ENCODE data around the gene DEFB129.

The DEFB129 gene

GRCh38 chr20:257419-257818 lies 30.4 kb downstream of the DEFB129 start, which contains the start of gene DEFB132:
Gene DEFB132, plus strand, starts transcription at chr20:257724. Its CDS starts 55 bp downstream, at chr20:257779.
- DNase-seq, result no peak

GRCh38 chr20:258269-258858 lies 31.3 kb downstream of the DEFB129 start:
- DNase-seq, result no peak

DNA sequence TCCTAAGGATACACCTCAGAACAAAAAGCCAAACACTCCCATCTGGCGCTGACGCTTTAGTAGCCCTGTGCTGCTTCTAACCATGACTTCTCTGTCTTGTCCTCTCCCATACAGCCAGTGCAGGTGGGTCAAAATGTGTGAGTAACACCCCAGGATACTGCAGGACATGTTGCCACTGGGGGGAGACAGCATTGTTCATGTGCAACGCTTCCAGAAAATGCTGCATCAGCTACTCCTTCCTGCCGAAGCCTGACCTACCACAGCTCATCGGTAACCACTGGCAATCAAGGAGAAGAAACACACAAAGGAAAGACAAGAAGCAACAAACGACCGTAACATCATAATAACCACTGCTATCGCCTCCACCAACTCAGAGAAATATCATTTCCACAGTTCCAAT lies 31.9 kb downstream of the DEFB129 start:
- no peak for DNase-seq

GRCh38 chr20:259981-260380 lies 32.9 kb downstream of the DEFB129 start:
- DNase-seq, result no peak

DNA sequence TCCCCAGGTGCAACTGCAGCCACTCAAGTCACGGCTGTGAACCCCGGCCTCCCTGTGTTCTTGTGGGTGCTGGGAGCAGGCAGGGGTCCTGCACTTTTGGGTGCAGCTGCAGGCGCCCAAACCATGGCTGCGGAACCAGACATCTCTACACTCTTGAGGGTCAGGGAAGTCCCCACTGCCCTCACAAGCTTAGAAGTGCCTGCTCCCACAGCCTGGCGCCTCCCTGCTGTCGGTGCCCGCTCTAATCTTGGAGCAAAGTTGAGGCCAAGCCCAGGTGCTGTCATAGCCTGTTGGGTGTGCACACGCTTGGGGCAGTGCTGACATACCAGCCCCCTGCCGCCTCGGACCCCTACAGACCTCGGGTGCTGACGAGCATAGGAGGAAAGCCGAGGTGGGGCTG lies 36.6 kb downstream of the DEFB129 start:
- no peak for DNase-seq

DNA sequence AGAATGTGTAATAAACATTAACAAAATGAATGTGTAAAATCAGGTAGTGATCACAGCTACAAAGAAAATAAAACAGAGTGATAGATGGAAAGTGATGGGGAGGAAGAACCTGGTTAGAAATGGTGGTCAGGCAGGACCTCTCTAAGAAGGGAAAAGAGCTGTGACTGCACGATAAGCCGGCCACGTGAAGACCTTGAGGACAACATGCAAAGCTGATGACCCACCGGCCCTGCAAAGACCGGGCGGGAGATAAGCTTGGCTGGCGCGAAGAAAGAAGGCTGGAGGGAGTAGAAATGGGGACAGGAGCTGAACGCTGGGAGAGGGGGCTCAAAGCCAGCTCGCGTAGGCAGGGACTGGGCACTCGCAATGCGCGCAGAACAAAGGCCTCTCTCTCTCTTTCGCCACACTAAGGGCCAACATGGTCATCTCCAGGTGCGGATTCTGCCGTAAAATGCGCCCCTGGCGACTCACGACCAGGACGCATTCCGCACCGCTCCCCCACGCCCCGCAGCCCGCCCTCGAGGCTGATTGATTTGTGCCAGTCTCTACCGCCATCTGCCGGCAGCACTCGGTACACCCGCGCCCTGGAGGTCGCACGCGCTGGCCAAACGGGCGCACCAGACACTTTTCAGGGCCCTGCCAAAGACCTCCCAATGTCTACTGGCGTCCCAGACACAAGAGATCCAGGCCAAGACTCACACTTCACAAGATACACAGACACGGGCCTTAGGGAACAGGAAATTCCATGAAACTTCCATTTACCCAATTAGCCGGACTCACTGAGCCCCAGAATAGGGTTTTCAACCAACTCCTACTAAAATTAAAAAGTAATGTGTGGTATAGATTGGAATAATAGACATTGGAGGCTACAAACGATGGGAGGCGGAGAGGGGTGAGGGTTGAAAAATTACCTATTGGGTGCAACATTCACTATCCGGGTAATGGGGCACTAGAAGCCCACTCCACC lies 39.8 kb downstream of the DEFB129 start:
- peak; percentile 31 for DNase-seq

GRCh38 chr20:270517-270916 lies 43.5 kb downstream of the DEFB129 start:
- no peak for DNase-seq

- DNase-seq, result no peak
Observed at GRCh38 chr20:271069-271468, 44.0 kb downstream of the DEFB129 start.

DNA sequence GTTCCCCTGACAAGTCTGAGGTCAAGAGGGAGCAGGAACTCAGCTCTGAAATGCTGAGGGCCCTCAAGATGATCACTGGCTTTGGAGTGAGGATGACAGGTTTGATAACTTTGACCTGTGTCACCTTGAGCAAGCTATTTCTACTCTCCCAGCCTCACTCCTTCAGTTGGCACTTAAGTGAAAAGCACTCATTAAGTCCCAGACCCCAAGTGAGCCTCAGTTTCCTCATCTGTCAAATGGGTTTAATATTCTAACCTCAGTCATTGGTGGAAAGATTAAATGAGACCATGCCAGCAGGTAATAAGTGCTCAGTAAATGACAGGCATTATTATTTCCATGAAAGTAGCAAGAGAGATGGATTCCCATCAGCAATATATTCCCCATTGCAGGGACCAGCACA lies 44.5 kb downstream of the DEFB129 start:
- DNase-seq, result no peak

DNA sequence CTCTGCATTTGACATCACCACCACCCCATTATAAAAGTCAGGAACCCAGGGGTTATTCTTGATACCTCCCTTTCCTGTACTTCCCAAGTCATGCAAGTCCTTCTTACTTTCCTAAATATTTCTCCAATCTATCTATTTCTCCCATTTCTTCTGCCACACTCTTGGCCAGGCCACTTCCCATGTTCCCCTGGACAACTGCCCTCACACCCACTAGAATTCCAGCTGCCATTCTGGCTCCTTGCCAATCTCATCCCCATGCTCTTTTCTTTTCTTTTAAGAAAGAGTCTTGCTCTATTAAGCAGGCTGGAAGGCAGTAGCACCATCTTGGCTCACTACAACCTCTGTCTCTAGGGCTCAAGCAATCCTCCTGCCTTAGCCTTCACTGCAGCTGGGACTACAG lies 45.7 kb downstream of the DEFB129 start:
- DNase-seq, result no peak

- no peak for DNase-seq
Observed at GRCh38 chr20:273884-274283, 46.8 kb downstream of the DEFB129 start.

- DNase-seq, result no peak
Observed at GRCh38 chr20:275791-276190, 48.7 kb downstream of the DEFB129 start.

GRCh38 chr20:276620-277495 lies 49.8 kb downstream of the DEFB129 start:
- DNase-seq, result no peak

DNA sequence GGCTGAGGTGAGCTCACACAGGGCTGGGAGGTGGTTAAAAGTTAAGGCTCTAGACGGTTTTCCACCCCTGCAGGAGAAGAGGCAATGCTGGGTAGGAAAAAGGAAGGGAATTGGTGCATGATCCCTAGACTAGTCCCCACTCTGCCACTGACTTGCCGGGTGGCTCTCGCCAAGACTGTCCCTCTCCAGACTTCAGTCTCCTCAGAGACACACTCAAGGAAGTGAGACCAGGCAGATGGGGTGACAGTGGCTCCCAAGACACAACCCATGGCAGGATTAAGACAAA lies 50.4 kb downstream of the DEFB129 start:
- DNase-seq, result no peak

DNA sequence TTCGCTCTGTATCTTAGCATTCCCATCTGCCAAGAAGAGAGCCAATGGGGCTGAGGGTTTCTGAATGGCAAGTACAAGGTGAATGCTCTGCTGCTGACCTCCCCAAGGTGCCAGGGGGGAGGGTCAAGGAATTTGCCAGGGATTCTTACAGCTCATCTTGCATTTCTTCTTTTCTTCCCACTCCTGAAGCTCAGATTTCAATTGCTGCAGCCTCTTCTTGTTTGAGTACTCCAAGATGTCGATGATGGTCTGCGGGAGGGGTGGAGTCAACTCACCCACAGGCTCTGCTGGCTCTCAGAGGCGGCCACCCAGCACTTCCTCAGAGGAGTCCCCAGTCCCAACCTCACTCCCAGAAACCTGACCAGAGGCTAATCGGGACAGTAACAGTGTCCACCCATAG lies 51.1 kb downstream of the DEFB129 start:
- no peak for DNase-seq

DNA sequence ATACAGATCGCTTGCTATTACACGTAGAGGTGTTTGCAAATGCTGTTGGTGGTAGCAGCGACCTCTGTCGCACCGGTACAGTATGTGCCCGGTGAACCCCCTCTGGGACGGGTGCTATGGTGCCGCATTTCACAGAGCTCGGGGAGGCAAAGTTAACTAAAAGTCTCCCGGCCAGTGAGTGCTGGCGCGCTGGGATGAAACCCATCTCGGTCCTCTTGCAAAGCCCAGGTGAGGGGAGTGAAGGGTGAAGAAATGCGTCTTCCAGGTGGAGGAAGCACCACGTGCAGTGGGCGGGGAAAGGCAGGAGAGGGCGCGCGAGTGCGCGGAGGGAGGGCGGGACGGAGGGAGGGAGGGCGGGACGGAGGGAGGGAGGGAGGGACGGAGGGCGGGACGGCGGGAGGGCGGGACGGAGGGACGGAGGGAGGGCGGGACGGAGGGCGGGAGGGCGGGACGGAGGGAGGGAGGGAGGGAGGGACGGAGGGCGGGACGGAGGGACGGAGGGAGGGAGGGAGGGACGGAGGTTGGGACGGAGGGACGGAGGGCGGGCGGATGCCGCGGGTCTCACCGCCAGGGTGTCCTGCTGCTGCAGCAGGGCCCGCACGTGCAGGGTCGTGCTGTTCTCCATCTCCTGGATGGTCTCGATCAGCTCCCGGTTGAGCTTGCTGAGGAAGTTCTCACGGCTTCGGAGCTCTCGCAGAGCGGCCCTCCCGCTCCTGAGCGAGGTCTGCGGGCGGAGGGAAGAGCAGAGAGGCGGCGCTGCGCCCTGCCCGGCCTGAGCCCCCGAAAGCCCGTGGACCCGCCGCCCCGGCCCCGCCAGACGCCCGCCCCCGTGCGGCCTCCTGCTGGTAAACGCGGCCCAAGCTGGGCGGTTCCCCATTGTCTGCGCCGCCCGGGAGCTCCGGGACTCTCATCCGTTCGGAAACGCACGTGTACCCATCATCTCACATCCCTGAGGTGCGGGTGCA lies 51.8 kb downstream of the DEFB129 start:
- no peak for DNase-seq
